Measurements from ENCODE around the gene ANLN.
"Not testable (repeated sequence)": the region's sequence is repeated elsewhere in the genome, so short reads cannot be mapped to it uniquely, and the experiment has no call there.

ANLN gene

DNA sequence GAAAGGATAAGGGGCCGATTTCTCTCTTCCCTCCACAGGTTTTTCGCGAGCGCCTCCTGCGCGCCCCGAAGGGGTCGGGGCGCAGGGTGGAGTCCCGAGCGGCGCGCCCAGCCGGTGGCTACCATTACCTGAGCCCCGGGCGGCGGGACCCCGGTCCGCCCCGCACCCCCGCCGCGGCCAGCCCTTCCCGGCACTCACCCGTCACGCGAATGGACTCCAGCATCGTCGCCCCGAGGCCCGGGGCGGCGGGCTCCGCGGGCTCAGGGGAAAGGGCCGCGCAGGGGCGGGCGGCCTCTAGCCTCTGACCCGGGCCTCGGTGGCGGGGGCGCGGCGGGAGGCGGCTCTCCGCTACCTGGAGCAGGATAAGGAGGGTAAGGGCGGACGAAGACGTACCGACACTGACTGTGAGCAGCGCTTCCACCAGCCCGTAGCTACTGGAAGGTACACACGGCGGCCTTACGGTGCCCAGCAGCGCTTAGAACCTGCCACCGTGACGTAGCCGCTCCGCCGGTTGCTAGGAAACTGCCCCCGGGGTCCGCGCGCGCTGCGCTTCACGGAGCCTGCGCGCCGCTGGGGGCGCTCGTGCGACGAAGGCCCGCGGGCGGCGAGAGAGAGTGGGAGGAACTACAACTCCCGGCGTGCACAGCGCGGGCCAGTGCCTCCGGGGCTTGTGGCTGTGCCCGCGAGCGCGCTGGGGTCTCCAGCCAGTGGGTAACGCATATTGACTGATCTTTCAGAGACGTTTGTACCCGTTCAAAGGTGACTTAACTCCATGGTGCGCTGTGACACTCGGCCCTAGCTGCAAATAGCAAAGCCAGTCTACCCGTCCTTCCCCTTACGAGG, 22.7 kb upstream of the ANLN start:
- Mint-ChIP-seq H3K4me1 (peaks cover 4% of the 10 kb centered on the region), H3K27me3 (no peaks in the 10 kb centered on the region), H3K36me3 (no peaks in the 10 kb centered on the region), H3K27ac (peak overlapping the region; percentile 77), H3K9me3 (no peaks in the 10 kb centered on the region), H3K4me3 (peak overlapping the region; percentile 94)

- peak overlapping the region; percentile 94 for H3K4me3 Mint-ChIP-seq
- no peaks in the 10 kb centered on the region for H3K27me3 Mint-ChIP-seq
- H3K9me3 Mint-ChIP-seq: no peaks in the 10 kb centered on the region
- peak overlapping the region; percentile 77 for H3K27ac Mint-ChIP-seq
- H3K36me3 Mint-ChIP-seq: no peaks in the 10 kb centered on the region
- H3K4me1 Mint-ChIP-seq: peaks cover 4% of the 10 kb centered on the region
These were observed 22.0 kb upstream of the ANLN start for GRCh38 chr7:36367561-36368077.

DNA sequence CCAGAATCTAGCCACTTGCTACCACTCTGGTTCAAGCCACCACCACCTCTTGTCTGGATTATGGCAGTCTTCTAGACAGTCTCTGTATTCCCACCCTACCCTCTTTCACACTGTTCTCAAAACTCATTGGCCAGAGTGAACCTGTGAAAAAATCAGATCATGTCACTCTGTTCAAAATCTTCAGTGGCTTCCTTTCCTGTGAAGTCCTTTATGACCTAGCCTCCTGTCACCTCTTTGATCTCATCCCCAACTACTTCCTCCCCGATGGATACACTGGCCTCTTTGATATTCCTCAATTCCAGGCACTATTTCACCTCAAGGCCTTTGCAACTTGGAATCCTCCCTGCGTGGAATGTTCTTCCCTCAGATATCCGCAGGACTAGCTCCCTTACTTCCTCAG, 21.2 kb upstream of the ANLN start:
- Mint-ChIP-seq H3K9me3 (no peaks in the 10 kb centered on the region), H3K36me3 (no peaks in the 10 kb centered on the region), H3K4me3 (peak overlapping the region; percentile 42), H3K27me3 (no peaks in the 10 kb centered on the region), H3K27ac (no peak overlapping the region), H3K4me1 (peaks cover 4% of the 10 kb centered on the region)

GRCh38 chr7:36369171-36369570, 20.5 kb upstream of the ANLN start:
- Mint-ChIP-seq H3K27ac (no peak overlapping the region), H3K4me3 (no peak overlapping the region), H3K9me3 (no peaks in the 10 kb centered on the region), H3K27me3 (no peaks in the 10 kb centered on the region), H3K4me1 (peaks cover 4% of the 10 kb centered on the region), H3K36me3 (no peaks in the 10 kb centered on the region)

GRCh38 chr7:36370046-36370445, 19.6 kb upstream of the ANLN start:
- H3K4me3 Mint-ChIP-seq: no peak overlapping the region
- H3K36me3 Mint-ChIP-seq: no peaks in the 10 kb centered on the region
- H3K9me3 Mint-ChIP-seq: no peaks in the 10 kb centered on the region
- H3K4me1 Mint-ChIP-seq: peaks cover 4% of the 10 kb centered on the region
- no peaks in the 10 kb centered on the region for H3K27me3 Mint-ChIP-seq
- no peak overlapping the region for H3K27ac Mint-ChIP-seq

DNA sequence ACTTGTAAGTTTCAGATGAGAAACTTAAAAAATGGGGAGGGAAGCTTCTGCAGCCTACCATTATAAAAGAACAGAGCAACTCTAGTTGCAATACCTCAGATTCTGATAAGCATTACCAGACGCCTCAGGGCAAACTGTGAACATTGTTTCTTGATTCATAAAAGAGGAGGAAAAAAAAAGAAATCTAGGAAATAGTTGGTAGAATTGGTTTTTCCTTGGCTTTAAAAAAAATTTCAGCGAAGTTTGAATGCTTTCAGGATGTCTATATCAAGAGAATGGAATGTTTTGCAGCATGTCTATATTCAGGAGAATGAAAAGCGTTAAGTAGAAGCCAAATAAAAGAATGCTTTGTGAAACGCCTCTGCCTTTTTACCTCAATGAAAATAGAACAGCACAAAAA, 17.5 kb upstream of the ANLN start:
- no peaks in the 10 kb centered on the region for H3K27me3 Mint-ChIP-seq
- peaks cover 4% of the 10 kb centered on the region for H3K4me1 Mint-ChIP-seq
- no peak overlapping the region for H3K27ac Mint-ChIP-seq
- no peaks in the 10 kb centered on the region for H3K36me3 Mint-ChIP-seq
- H3K9me3 Mint-ChIP-seq: no peaks in the 10 kb centered on the region
- no peak overlapping the region for H3K4me3 Mint-ChIP-seq

GRCh38 chr7:36378555-36378954, 11.1 kb upstream of the ANLN start:
- H3K27ac Mint-ChIP-seq, H3K9me3 Mint-ChIP-seq, H3K27me3 Mint-ChIP-seq, H3K4me3 Mint-ChIP-seq, H3K36me3 Mint-ChIP-seq: not testable (repeated sequence)
- peaks cover 27% of the 10 kb centered on the region for H3K4me1 Mint-ChIP-seq

DNA sequence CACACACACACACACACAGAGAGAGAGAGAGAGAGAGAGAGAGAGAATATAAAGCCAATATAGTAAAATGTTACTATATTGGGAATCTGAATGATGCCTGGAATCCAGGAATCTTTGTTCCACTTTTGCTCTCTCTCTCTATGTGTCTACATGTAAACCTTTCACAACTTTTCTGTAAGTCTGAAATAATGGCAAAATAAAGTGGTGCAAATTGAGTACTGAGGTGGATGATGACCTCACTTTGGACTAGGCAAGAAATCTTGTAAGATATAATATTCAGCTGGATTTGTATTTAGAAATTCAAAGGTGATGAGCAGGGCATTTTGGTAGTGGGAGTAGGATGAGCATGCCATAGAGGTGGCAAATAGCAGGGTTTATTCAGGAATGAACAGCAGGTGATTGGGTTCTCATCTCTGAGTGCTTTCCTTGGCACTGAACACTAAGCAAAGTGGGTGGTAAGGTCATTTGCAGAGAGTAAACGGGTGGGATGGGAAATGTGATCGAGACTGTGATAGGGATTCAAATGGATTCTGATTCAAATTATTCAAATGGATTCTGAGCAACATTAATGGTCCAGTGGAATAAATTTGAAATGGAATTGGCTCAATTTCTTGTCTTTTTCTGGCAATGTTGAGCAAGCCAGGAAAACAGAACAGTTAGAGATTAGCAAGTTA, 9.7 kb upstream of the ANLN start:
- peaks cover 4% of the 10 kb centered on the region for H3K36me3 Mint-ChIP-seq
- no peak overlapping the region for H3K4me3 Mint-ChIP-seq
- H3K9me3 Mint-ChIP-seq: no peaks in the 10 kb centered on the region
- no peak overlapping the region for H3K27ac Mint-ChIP-seq
- H3K27me3 Mint-ChIP-seq: no peaks in the 10 kb centered on the region
- H3K4me1 Mint-ChIP-seq: peaks cover 27% of the 10 kb centered on the region

DNA sequence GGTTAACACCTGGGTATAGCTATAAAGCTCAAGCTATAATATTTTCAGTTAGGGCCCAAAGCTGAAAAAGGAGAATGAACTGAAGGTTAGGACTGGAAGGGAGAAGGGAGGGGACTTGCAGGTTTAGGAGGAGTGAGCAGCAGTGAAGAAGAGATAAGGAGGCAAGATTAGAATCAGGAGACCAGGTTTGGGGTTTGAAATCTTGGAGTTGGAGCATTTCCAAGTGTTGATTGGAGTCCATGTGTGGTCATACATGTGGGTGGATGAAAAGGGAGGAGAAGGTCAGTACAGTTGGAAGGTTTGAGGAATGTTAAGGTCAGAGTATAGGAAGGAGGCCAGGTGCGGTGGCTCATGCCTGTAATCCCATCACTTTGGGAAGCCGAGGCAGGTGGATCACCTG, 8.6 kb upstream of the ANLN start:
- H3K4me1 Mint-ChIP-seq: peaks cover 27% of the 10 kb centered on the region
- H3K27ac Mint-ChIP-seq: no peak overlapping the region
- no peak overlapping the region for H3K4me3 Mint-ChIP-seq
- peaks cover 4% of the 10 kb centered on the region for H3K36me3 Mint-ChIP-seq
- H3K27me3 Mint-ChIP-seq: no peaks in the 10 kb centered on the region
- no peaks in the 10 kb centered on the region for H3K9me3 Mint-ChIP-seq

GRCh38 chr7:36383284-36383683, 6.4 kb upstream of the ANLN start:
- H3K4me1 Mint-ChIP-seq: peaks cover 18% of the 10 kb centered on the region
- not testable (repeated sequence) for H3K9me3 Mint-ChIP-seq, H3K4me3 Mint-ChIP-seq, H3K27ac Mint-ChIP-seq, H3K36me3 Mint-ChIP-seq, H3K27me3 Mint-ChIP-seq

GRCh38 chr7:36385646-36386045, 4.0 kb upstream of the ANLN start:
- H3K4me3 Mint-ChIP-seq, H3K27me3 Mint-ChIP-seq, H3K36me3 Mint-ChIP-seq, H3K27ac Mint-ChIP-seq, H3K4me1 Mint-ChIP-seq, H3K9me3 Mint-ChIP-seq: not testable (repeated sequence)

DNA sequence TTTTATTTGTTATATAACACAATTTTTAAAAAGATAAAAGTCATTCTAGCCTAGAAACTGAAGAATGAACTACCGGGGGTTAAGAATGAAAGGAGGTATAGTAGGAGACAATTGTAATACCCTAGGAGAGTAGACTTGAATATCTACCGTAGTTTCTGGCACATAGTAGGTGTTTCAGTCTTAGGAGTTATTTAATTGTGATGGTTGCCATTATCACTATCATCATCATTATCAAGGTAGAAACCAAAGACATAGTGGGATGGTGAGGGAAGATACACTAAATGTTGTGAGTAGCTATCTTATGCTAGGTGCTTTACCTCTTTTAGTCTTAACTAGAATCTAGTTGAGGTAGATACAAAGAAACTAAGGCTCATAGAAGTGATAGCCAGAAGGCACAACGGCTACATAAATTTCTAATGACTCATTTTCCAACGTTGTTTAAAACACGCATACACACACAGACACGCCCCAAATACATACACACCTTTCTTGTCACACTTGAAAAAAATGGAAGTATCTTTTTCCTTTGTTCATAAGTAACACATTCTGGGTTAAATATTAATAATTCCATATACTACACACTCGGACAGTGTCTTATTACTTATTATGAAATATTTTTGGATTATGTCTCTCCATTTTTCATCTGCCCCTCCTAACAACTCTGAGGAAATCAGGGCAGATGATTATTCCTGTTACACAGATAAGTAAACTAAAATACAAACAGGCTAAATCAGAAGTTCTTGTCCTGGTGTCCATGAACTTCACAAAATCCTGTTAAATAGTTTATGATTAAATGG, 2.0 kb upstream of the ANLN start:
- H3K27ac Mint-ChIP-seq: no peak overlapping the region
- no peaks in the 10 kb centered on the region for H3K27me3 Mint-ChIP-seq
- peaks cover 25% of the 10 kb centered on the region for H3K4me1 Mint-ChIP-seq

DNA sequence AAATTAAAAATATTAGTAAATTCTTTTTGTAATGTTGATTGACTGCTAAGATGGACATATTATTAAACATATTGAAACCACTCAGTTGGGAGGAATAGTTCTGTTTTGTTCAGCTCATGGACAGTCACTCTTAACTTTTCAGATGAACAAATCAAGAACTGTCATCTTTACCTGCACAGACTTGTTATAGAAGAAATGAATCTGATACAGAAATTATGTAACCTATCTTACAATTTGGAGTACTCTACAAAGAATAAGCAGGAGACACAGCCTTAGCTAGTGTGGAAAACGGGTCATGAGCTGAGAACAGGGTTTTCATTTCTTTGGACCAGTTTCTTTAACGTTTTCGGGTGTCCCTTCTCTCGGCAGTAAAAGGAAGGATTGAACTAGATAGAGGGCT, 1.2 kb upstream of the ANLN start:
- Mint-ChIP-seq H3K4me1 (peaks cover 25% of the 10 kb centered on the region), H3K9me3 (no peaks in the 10 kb centered on the region), H3K36me3 (no peaks in the 10 kb centered on the region), H3K27ac (peak overlapping the region; percentile 30), H3K27me3 (peaks cover 1% of the 10 kb centered on the region), H3K4me3 (peak overlapping the region; percentile 70)

More for the DNA sequence above, 2.0 kb upstream of the ANLN start:
- no peaks in the 10 kb centered on the region for H3K9me3 Mint-ChIP-seq
- H3K36me3 Mint-ChIP-seq: no peaks in the 10 kb centered on the region
- no peak overlapping the region for H3K4me3 Mint-ChIP-seq

- peak overlapping the region; percentile 86 for H3K4me3 Mint-ChIP-seq
- no peak overlapping the region for H3K27ac Mint-ChIP-seq
- H3K36me3 Mint-ChIP-seq: no peaks in the 10 kb centered on the region
- no peaks in the 10 kb centered on the region for H3K9me3 Mint-ChIP-seq
- H3K4me1 Mint-ChIP-seq: peaks cover 25% of the 10 kb centered on the region
- H3K27me3 Mint-ChIP-seq: peaks cover 1% of the 10 kb centered on the region
These were observed 783 bp downstream of the ANLN start for GRCh38 chr7:36390199-36391090.

All from activated naive CD4-positive, alpha-beta T cell treated with anti-CD3 and anti-CD28 coated beads, Interleukin-2, amount 50 U/mL, for 24 hours (primary cell).